BLaER1 (cell line): ENCODE data around the gene SURF4.

Experiments used
- H3K27ac ChIP-seq: shearing (Covaris generic); formaldehyde crosslinking; 2 replicates; pipeline ENCODE4 v1.8.1; 2022
- H3K27me3 ChIP-seq: shearing (Covaris generic); formaldehyde crosslinking; 2 replicates; pipeline ENCODE4 v1.8.1; 2022
- H3K36me3 ChIP-seq: shearing (Covaris generic); formaldehyde crosslinking; 2 replicates; pipeline ENCODE4 v1.8.1; 2022
- H3K4me1 ChIP-seq: shearing (Covaris generic); formaldehyde crosslinking; 2 replicates; pipeline ENCODE4 v1.8.1; 2022
- H3K4me2 ChIP-seq: shearing (Covaris generic); formaldehyde crosslinking; 2 replicates; pipeline ENCODE4 v1.8.1; 2022
- H3K4me3 ChIP-seq: shearing (Covaris generic); formaldehyde crosslinking; 2 replicates; pipeline ENCODE4 v1.8.1; 2022
- H3K9ac ChIP-seq: shearing (Covaris generic); formaldehyde crosslinking; 2 replicates; pipeline ENCODE4 v1.8.1; 2022
- H3K9me3 ChIP-seq: shearing (Covaris generic); formaldehyde crosslinking; 2 replicates; pipeline ENCODE4 v1.8.1; 2022
- H4K20me1 ChIP-seq: shearing (Covaris generic); formaldehyde crosslinking; 2 replicates; pipeline ENCODE4 v1.8.1; 2022
- Cebpa-rat ChIP-seq: shearing (Covaris generic); IDR thresholded peaks from 2 replicates; pipeline ENCODE4 v1.8.1; 2022

Gene SURF4

GRCh38 chr9:133347515-133347984 is 28.3 kb downstream of the SURF4 start:
- Histone ChIP-seq H3K9me3 (no peaks in the 10 kb centered on the region), H3K9ac (peak overlapping the region; percentile 100), H3K27ac (peak overlapping the region; percentile 100), H3K36me3 (peaks cover 77% of the 10 kb centered on the region), H3K4me2 (peak overlapping the region; percentile 95), H3K27me3 (no peaks in the 10 kb centered on the region), H4K20me1 (peaks cover 73% of the 10 kb centered on the region), H3K4me1 (peaks cover 66% of the 10 kb centered on the region), H3K4me3 (peak overlapping the region; percentile 98)
- no peak for TF ChIP-seq Cebpa-rat

- Histone ChIP-seq H3K9me3 (no peaks in the 10 kb centered on the region), H3K36me3 (peaks cover 77% of the 10 kb centered on the region), H3K4me3 (peak overlapping the region; percentile 98), H3K27ac (peak overlapping the region; percentile 100), H3K27me3 (no peaks in the 10 kb centered on the region), H4K20me1 (peaks cover 68% of the 10 kb centered on the region), H3K4me2 (peak overlapping the region; percentile 95), H3K4me1 (peaks cover 68% of the 10 kb centered on the region), H3K9ac (peak overlapping the region; percentile 100)
- TF ChIP-seq Cebpa-rat, result no peak
These were observed 29.7 kb downstream of the SURF4 start for GRCh38 chr9:133346021-133346785.

- H3K4me1 ChIP-seq, result peaks cover 68% of the 10 kb centered on the region
- no peak overlapping the region for H3K4me3 ChIP-seq
- no peak overlapping the region for H3K4me2 ChIP-seq
- H3K27me3 ChIP-seq, result no peaks in the 10 kb centered on the region
- peaks cover 62% of the 10 kb centered on the region for H4K20me1 ChIP-seq
- H3K9me3 ChIP-seq, result no peaks in the 10 kb centered on the region
- no peak for TF ChIP-seq Cebpa-rat
- peaks cover 77% of the 10 kb centered on the region for H3K36me3 ChIP-seq
- peak overlapping the region; percentile 27; the same call in 1 of the 2 replicates for H3K9ac ChIP-seq
- H3K27ac ChIP-seq, result no peak overlapping the region
These were observed 30.3 kb downstream of the SURF4 start for GRCh38 chr9:133345596-133345995.

GRCh38 chr9:133344979-133345378 is 30.9 kb downstream of the SURF4 start:
- Histone ChIP-seq H3K4me2 (no peak overlapping the region), H3K4me1 (peaks cover 68% of the 10 kb centered on the region), H3K27me3 (no peaks in the 10 kb centered on the region), H4K20me1 (peaks cover 56% of the 10 kb centered on the region), H3K9ac (peak overlapping the region; percentile 27; the same call in 1 of the 2 replicates), H3K36me3 (peaks cover 77% of the 10 kb centered on the region), H3K4me3 (no peak overlapping the region), H3K9me3 (no peaks in the 10 kb centered on the region), H3K27ac (no peak overlapping the region)
- TF ChIP-seq Cebpa-rat, result no peak

- H3K27ac ChIP-seq, result 0 out of 2 replicates have a peak overlapping the region, but pooled peaks have one; percentile 83
- TF ChIP-seq Cebpa-rat, result no peak
- peaks cover 47% of the 10 kb centered on the region for H4K20me1 ChIP-seq
- peaks cover 77% of the 10 kb centered on the region for H3K36me3 ChIP-seq
- H3K9me3 ChIP-seq, result no peaks in the 10 kb centered on the region
- H3K27me3 ChIP-seq, result no peaks in the 10 kb centered on the region
- H3K4me1 ChIP-seq, result peaks cover 65% of the 10 kb centered on the region
- H3K9ac ChIP-seq, result peak overlapping the region; percentile 61; the same call in 1 of the 2 replicates
- no peak overlapping the region for H3K4me2 ChIP-seq
- no peak overlapping the region for H3K4me3 ChIP-seq
These were observed 31.8 kb downstream of the SURF4 start for GRCh38 chr9:133344071-133344470.

- Histone ChIP-seq H3K9ac (peak overlapping the region; percentile 61), H4K20me1 (peaks cover 38% of the 10 kb centered on the region), H3K36me3 (peaks cover 82% of the 10 kb centered on the region), H3K27ac (peak overlapping the region; percentile 83), H3K9me3 (no peaks in the 10 kb centered on the region), H3K4me3 (no peak overlapping the region), H3K4me2 (peak overlapping the region; percentile 65), H3K4me1 (peaks cover 64% of the 10 kb centered on the region), H3K27me3 (no peaks in the 10 kb centered on the region)
- no peak for TF ChIP-seq Cebpa-rat
These were observed 33.3 kb downstream of the SURF4 start for GRCh38 chr9:133342570-133342969.

GRCh38 chr9:133342069-133342406 is 33.8 kb downstream of the SURF4 start:
- no peak for TF ChIP-seq Cebpa-rat
- peak overlapping the region; percentile 65 for H3K4me2 ChIP-seq
- peak overlapping the region; percentile 83 for H3K27ac ChIP-seq
- peaks cover 36% of the 10 kb centered on the region for H4K20me1 ChIP-seq
- peaks cover 63% of the 10 kb centered on the region for H3K4me1 ChIP-seq
- H3K9ac ChIP-seq, result peak overlapping the region; percentile 61
- H3K27me3 ChIP-seq, result no peaks in the 10 kb centered on the region
- H3K9me3 ChIP-seq, result no peaks in the 10 kb centered on the region
- no peak overlapping the region for H3K4me3 ChIP-seq
- peaks cover 82% of the 10 kb centered on the region for H3K36me3 ChIP-seq

- Histone ChIP-seq H3K36me3 (peaks cover 82% of the 10 kb centered on the region), H4K20me1 (peaks cover 31% of the 10 kb centered on the region), H3K27me3 (no peaks in the 10 kb centered on the region), H3K4me3 (no peak overlapping the region), H3K27ac (peak overlapping the region; percentile 83), H3K4me1 (peaks cover 63% of the 10 kb centered on the region), H3K4me2 (peak overlapping the region; percentile 65), H3K9me3 (no peaks in the 10 kb centered on the region), H3K9ac (peak overlapping the region; percentile 61)
- TF ChIP-seq Cebpa-rat, result no peak
These were observed 34.3 kb downstream of the SURF4 start for GRCh38 chr9:133341369-133342068.

GRCh38 chr9:133340916-133341315 is 34.9 kb downstream of the SURF4 start:
- Histone ChIP-seq H3K4me1 (peaks cover 60% of the 10 kb centered on the region), H3K27ac (peak overlapping the region; percentile 83), H3K27me3 (no peaks in the 10 kb centered on the region), H3K9ac (peak overlapping the region; percentile 61), H3K9me3 (no peaks in the 10 kb centered on the region), H3K4me2 (peak overlapping the region; percentile 65), H4K20me1 (peaks cover 25% of the 10 kb centered on the region), H3K4me3 (no peak overlapping the region), H3K36me3 (peaks cover 77% of the 10 kb centered on the region)
- TF ChIP-seq Cebpa-rat, result no peak

- Histone ChIP-seq H3K4me3 (no peak overlapping the region), H3K27me3 (no peaks in the 10 kb centered on the region), H4K20me1 (peaks cover 23% of the 10 kb centered on the region), H3K9me3 (no peaks in the 10 kb centered on the region), H3K9ac (peak overlapping the region; percentile 61; the same call in 1 of the 2 replicates), H3K4me1 (peaks cover 60% of the 10 kb centered on the region), H3K27ac (peak overlapping the region; percentile 83; the same call in 1 of the 2 replicates), H3K4me2 (peak overlapping the region; percentile 65), H3K36me3 (peaks cover 70% of the 10 kb centered on the region)
- no peak for TF ChIP-seq Cebpa-rat
These were observed 35.6 kb downstream of the SURF4 start for GRCh38 chr9:133340256-133340655.
